ENCODE measurements around the gene CASKIN1. TPM values are rescaled to one million over a fixed set of nuclear protein-coding genes. Genes with fewer than 3 reads are reported as not detected.
A peak's percentile ranks its signal among the peaks of the same experiment; 100 is the strongest.

The CASKIN1 gene
- total RNA-seq, 1 donor from 2014 or later, result 2.3 TPM

GRCh38 chr16:2233872-2234812, 37.7 kb upstream of the CASKIN1 start:
- Mint-ChIP-seq H3K27me3 (ENCODE audit: low read depth) (no peaks in the 10 kb centered on the region), H3K36me3 (ENCODE audit: low read depth) (peaks cover 13% of the 10 kb centered on the region), H3K4me3 (ENCODE audit: unreplicated experiment) (no peak overlapping the region), H3K27ac (ENCODE audit: unreplicated experiment) (no peak overlapping the region), H3K9me3 (ENCODE audit: low read depth) (no peaks in the 10 kb centered on the region), H3K4me1 (ENCODE audit: low read depth) (no peaks in the 10 kb centered on the region)
- no peak for TF ChIP-seq CTCF (IDR thresholded peaks at IDR 0.05)
- DNase-seq (ENCODE audit: low spot score), result peak; percentile 92

GRCh38 chr16:2233046-2233775, 36.8 kb upstream of the CASKIN1 start:
- Mint-ChIP-seq H3K36me3 (ENCODE audit: low read depth) (peaks cover 13% of the 10 kb centered on the region), H3K27me3 (ENCODE audit: low read depth) (no peaks in the 10 kb centered on the region), H3K4me3 (ENCODE audit: unreplicated experiment) (no peak overlapping the region), H3K9me3 (ENCODE audit: low read depth) (no peaks in the 10 kb centered on the region), H3K27ac (ENCODE audit: unreplicated experiment) (no peak overlapping the region), H3K4me1 (ENCODE audit: low read depth) (no peaks in the 10 kb centered on the region)
- TF ChIP-seq CTCF (IDR thresholded peaks at IDR 0.05), result no peak
- no peak for DNase-seq (ENCODE audit: low spot score)

GRCh38 chr16:2232094-2232990, 35.9 kb upstream of the CASKIN1 start:
- no peak for DNase-seq (ENCODE audit: low spot score)
- H3K27me3 Mint-ChIP-seq (ENCODE audit: low read depth), result no peaks in the 10 kb centered on the region
- no peak for TF ChIP-seq CTCF (IDR thresholded peaks at IDR 0.05)
- no peak overlapping the region for H3K4me3 Mint-ChIP-seq (ENCODE audit: unreplicated experiment)
- peaks cover 13% of the 10 kb centered on the region for H3K36me3 Mint-ChIP-seq (ENCODE audit: low read depth)
- no peaks in the 10 kb centered on the region for H3K9me3 Mint-ChIP-seq (ENCODE audit: low read depth)
- no peak overlapping the region for H3K27ac Mint-ChIP-seq (ENCODE audit: unreplicated experiment)
- H3K4me1 Mint-ChIP-seq (ENCODE audit: low read depth), result no peaks in the 10 kb centered on the region

- Mint-ChIP-seq H3K27me3 (ENCODE audit: low read depth) (no peaks in the 10 kb centered on the region), H3K9me3 (ENCODE audit: low read depth) (no peaks in the 10 kb centered on the region), H3K36me3 (ENCODE audit: low read depth) (peaks cover 13% of the 10 kb centered on the region), H3K4me3 (ENCODE audit: unreplicated experiment) (no peak overlapping the region), H3K4me1 (ENCODE audit: low read depth) (peaks cover 2% of the 10 kb centered on the region), H3K27ac (ENCODE audit: unreplicated experiment) (no peak overlapping the region)
- no peak for TF ChIP-seq CTCF (IDR thresholded peaks at IDR 0.05)
- DNase-seq (ENCODE audit: low spot score), result no peak
These were observed 34.9 kb upstream of the CASKIN1 start for GRCh38 chr16:2231016-2231931.

Data from chondrocyte (in vitro differentiated cells).